Lower leg skin (tissue), 4 donors: Measurements from ENCODE around the gene RGS18. TPM values are rescaled to one million over a fixed set of nuclear protein-coding genes. Genes with fewer than 3 reads are reported as not detected.
"Not testable (repeated sequence)": the region's sequence is repeated elsewhere in the genome, so short reads cannot be mapped to it uniquely, and the experiment has no call there.

Experiments used
- DNase-seq, 2 donors: peaks; one replicate each; pipeline ENCODE4 v3.0.0-alpha.2; 2019; ENCODE audit warnings: low spot score in 2 of 2
- H3K4me3 ChIP-seq: fragments of 200-600 bp; sonication (generic); 2 replicates; pipeline ENCODE4 v1.5.1; 2017; ENCODE audit warnings: mild to moderate bottlenecking, low read depth; ENCODE audit not compliant: poor library complexity, severe bottlenecking
- CTCF ChIP-seq, 3 donors: fragments of 450-650 bp; IDR thresholded peaks; one replicate each; pipeline ENCODE4 v1.5.1; 2016; ENCODE audit warnings: antibody characterized with exemption in 3 of 3, mild to moderate bottlenecking in 3 of 3, moderate library complexity in 2 of 3
- POLR2A ChIP-seq, 2 donors: fragments of 450-650 bp; IDR thresholded peaks; one replicate each; pipeline ENCODE4 v1.6.1; 2016 to 2017; ENCODE audit warnings: antibody characterized with exemption in 2 of 2, mild to moderate bottlenecking in 1 of 2, moderate library complexity in 1 of 2
- WGBS, 2 donors: methylation state at CpG; one replicate each; pipeline ENCODE4 v1.1.5; 2018; 5-methylcytosine and 5-hydroxymethylcytosine counted together
- intact Hi-C: fragments of 100-400 bp; cut with DNase I; formaldehyde crosslinking; loops from one replicate; pipeline ENCODE4 v1.15.0; 2023; ENCODE audit warnings: low total_unique reads
- total RNA-seq, 4 donors: library from RNA; depleted of rRNA; stranded (reverse); fragments of >200 nt; gene quantifications; one replicate each; pipeline ENCODE4 v1.1.0, GENCODE V29; 2016

RGS18 gene
- total RNA-seq, 4 donors from 2014 or later, result 0.13 to 1.0 (median 0.84) TPM; not detected in 1

GRCh38 chr1:192227330-192227729 lies 69.1 kb downstream of the RGS18 start:
- no peak for DNase-seq
- TF ChIP-seq POLR2A (IDR thresholded peaks at IDR 0.05), result no peak
- no peak for TF ChIP-seq CTCF (IDR thresholded peaks at IDR 0.05)
- no peak overlapping the region for H3K4me3 ChIP-seq
- WGBS, 2 donors, result 82 to 86% methylated on average over 5 of the region's 5 CpGs
- intact Hi-C loops, result no loop called here

GRCh38 chr1:192227980-192228379 lies 69.7 kb downstream of the RGS18 start:
- DNase-seq, intact Hi-C loops, H3K4me3 ChIP-seq: not testable (repeated sequence)
- 92 to 97% methylated on average over 13 of the region's 13 CpGs for WGBS, 2 donors

- 67 to 68% methylated on average over 7 of the region's 7 CpGs for WGBS, 2 donors
- H3K4me3 ChIP-seq, result no peak overlapping the region
- DNase-seq, result no peak
- intact Hi-C loops, result no loop called here
- no peak for TF ChIP-seq POLR2A (IDR thresholded peaks at IDR 0.05)
- TF ChIP-seq CTCF (IDR thresholded peaks at IDR 0.05), result no peak
Observed at GRCh38 chr1:192232817-192233417, 74.7 kb downstream of the RGS18 start.

- H3K4me3 ChIP-seq, result no peak overlapping the region
- DNase-seq, result no peak
- intact Hi-C loops, result no loop called here
- TF ChIP-seq POLR2A (IDR thresholded peaks at IDR 0.05) (no peak), CTCF (IDR thresholded peaks at IDR 0.05) (no peak)
Observed at GRCh38 chr1:192235127-192235526, 76.9 kb downstream of the RGS18 start.

Other genes with a start within 250 kb of the RGS18 start
- gene RGS21, start 158.5 kb downstream of the RGS18 start, total RNA-seq, result not detected